ENCODE results near the gene OTUB1. TPM values are rescaled to one million over a fixed set of nuclear protein-coding genes. Genes with fewer than 3 reads are reported as not detected.

The OTUB1 gene
- total and polyA plus RNA-seq, 2 of the 13 experiments (the other 11 are each of a cell fraction or from before 2014, with no cell fraction given) = 58.8 to 130 TPM

DNA sequence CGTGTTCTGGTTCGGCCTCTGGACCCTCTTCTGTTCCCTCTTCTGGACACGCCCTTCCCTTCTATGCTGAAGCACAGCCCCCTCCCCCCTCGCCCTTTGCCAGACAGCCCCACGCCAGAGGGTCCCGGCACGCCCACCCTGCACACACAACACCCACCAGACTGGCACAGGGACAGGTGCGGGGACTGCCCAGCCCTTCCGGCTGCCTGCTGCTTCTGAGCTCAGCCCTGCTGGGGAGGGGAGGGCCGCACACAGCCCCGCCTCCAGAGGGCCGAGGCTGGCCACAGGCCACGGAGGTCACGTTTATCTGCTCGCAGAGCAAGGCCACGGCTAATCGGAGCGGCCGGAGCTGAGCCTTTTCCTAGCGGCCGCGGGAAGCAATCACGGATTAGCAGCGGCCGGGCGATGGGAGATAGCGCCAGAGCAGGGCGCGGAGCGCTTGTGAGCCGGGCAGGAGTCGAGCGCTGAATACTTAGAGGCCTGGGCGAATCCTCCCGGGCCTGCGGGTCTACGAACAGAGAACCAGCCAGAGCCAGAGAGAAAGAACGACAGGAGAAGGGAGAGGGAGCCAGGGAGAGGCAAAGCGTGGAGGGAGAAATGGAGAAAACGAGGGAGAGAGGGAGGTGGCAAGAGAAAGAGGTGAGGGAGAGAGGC, 21.5 kb downstream of the OTUB1 start (continued):
- TF ChIP-seq HNF4G (IDR thresholded peaks at IDR 0.05; ENCODE audit: borderline replicate concordance, low read depth, low read length) (no peak), HNF4G (CRISPR knock-in tag; IDR thresholded peaks at IDR 0.05; ENCODE audit: borderline replicate concordance, low read depth) (peak; percentile 44; the same call in 1 of the 2 replicates), SAP130 (CRISPR knock-in tag; IDR thresholded peaks at IDR 0.05; ENCODE audit: low read depth) (peak; percentile 80), ETV6 (CRISPR knock-in tag; conservative IDR thresholded peaks at IDR 0.05) (0 out of 2 replicates have a peak, but pooled peaks have one; percentile 35), SOX13 (IDR thresholded peaks at IDR 0.05) (no peak), SOX13 (CRISPR knock-in tag; conservative IDR thresholded peaks at IDR 0.05 in 1 of 2, IDR thresholded peaks at IDR 0.05 in 1 of 2) (peak in 1 of 2 experiments; percentile 65; a peak in 2 of 4 replicates), ZNF598 (CRISPR knock-in tag; IDR thresholded peaks at IDR 0.05; ENCODE audit: borderline replicate concordance) (peak; percentile 93), ZNF205 (CRISPR knock-in tag; IDR thresholded peaks at IDR 0.05) (peak; percentile 84; the same call in 1 of the 2 replicates), RBAK (CRISPR knock-in tag; IDR thresholded peaks at IDR 0.05) (0 out of 2 replicates have a peak, but pooled peaks have one; percentile 28), ZNF44 (CRISPR knock-in tag; IDR thresholded peaks at IDR 0.05) (0 out of 2 replicates have a peak, but pooled peaks have one; percentile 35), ZNF138 (CRISPR knock-in tag; IDR thresholded peaks at IDR 0.05; ENCODE audit: low read depth) (no peak), PCBP1 (IDR thresholded peaks at IDR 0.05; ENCODE audit: borderline replicate concordance, low read depth, low read length) (peak; percentile 56), HNF4A (CRISPR knock-in tag; IDR thresholded peaks at IDR 0.05) (peak; percentile 69), GATA4 (IDR thresholded peaks at IDR 0.05; ENCODE audit: borderline replicate concordance, low read depth) (no peak), RFXAP (CRISPR knock-in tag; IDR thresholded peaks at IDR 0.05; ENCODE audit: borderline replicate concordance) (no peak; the same call in 1 of the 2 replicates), KDM4B (CRISPR knock-in tag; IDR thresholded peaks at IDR 0.05) (0 out of 2 replicates have a peak, but pooled peaks have one; percentile 51), ZFX (CRISPR knock-in tag; IDR thresholded peaks at IDR 0.05; ENCODE audit: low read depth) (peak; percentile 75), EHMT2 (IDR thresholded peaks at IDR 0.05; ENCODE audit: borderline replicate concordance, low read depth, low read length) (no peak), HMG20B (CRISPR knock-in tag; conservative IDR thresholded peaks at IDR 0.05) (peak; percentile 88), GABPA (IDR thresholded peaks at IDR 0.05; ENCODE audit: low read depth, low read length) (no peak), GABPA (CRISPR knock-in tag; IDR thresholded peaks at IDR 0.05; ENCODE audit: low read depth) (peak; percentile 42; the same call in 1 of the 2 replicates), ZNF619 (CRISPR knock-in tag; IDR thresholded peaks at IDR 0.05) (no peak), GZF1 (CRISPR knock-in tag; IDR thresholded peaks at IDR 0.05) (peak; percentile 49; the same call in 1 of the 2 replicates), MTF2 (CRISPR knock-in tag; IDR thresholded peaks at IDR 0.05; ENCODE audit: borderline replicate concordance) (no peak; the same call in 1 of the 2 replicates), ZNF768 (CRISPR knock-in tag; IDR thresholded peaks at IDR 0.05) (peak; percentile 90)
- TF ChIP-seq, protein P1, sequence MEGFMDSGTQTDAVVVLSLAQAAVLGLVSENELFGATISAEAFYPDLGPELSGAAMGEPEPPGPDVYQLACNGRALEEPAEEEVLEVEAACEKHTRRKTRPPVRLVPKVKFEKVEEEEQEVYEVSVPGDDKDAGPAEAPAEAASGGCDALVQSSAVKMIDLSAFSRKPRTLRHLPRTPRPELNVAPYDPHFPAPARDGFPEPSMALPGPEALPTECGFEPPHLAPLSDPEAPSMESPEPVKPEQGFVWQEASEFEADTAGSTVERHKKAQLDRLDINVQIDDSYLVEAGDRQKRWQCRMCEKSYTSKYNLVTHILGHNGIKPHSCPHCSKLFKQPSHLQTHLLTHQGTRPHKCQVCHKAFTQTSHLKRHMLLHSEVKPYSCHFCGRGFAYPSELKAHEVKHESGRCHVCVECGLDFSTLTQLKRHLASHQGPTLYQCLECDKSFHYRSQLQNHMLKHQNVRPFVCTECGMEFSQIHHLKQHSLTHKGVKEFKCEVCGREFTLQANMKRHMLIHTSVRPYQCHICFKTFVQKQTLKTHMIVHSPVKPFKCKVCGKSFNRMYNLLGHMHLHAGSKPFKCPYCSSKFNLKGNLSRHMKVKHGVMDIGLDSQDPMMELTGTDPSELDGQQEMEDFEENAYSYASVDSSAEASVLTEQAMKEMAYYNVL (CRISPR knock-in tag; IDR thresholded peaks at IDR 0.05; ENCODE audit: borderline replicate concordance) = peak; percentile 57; the same call in 1 of the 2 replicates
- TF ChIP-seq, protein P2, sequence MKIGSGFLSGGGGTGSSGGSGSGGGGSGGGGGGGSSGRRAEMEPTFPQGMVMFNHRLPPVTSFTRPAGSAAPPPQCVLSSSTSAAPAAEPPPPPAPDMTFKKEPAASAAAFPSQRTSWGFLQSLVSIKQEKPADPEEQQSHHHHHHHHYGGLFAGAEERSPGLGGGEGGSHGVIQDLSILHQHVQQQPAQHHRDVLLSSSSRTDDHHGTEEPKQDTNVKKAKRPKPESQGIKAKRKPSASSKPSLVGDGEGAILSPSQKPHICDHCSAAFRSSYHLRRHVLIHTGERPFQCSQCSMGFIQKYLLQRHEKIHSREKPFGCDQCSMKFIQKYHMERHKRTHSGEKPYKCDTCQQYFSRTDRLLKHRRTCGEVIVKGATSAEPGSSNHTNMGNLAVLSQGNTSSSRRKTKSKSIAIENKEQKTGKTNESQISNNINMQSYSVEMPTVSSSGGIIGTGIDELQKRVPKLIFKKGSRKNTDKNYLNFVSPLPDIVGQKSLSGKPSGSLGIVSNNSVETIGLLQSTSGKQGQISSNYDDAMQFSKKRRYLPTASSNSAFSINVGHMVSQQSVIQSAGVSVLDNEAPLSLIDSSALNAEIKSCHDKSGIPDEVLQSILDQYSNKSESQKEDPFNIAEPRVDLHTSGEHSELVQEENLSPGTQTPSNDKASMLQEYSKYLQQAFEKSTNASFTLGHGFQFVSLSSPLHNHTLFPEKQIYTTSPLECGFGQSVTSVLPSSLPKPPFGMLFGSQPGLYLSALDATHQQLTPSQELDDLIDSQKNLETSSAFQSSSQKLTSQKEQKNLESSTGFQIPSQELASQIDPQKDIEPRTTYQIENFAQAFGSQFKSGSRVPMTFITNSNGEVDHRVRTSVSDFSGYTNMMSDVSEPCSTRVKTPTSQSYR (CRISPR knock-in tag; IDR thresholded peaks at IDR 0.05; ENCODE audit: borderline replicate concordance) = no peak; the same call in 1 of the 2 replicates
